H1 (cell line): ENCODE results near the gene CCDC71L.

Source experiments
- EP300 ChIP-seq, 2 experiments: IDR thresholded peaks; 1 replicate in 1 of 2; 2 replicates in 1 of 2; pipeline ENCODE4 v1.6.1; 2011 to 2012; ENCODE audit warnings: low read depth in 2 of 2, low read length in 2 of 2, mild to moderate bottlenecking in 2 of 2, borderline replicate concordance in 1 of 2, inconsistent platforms in 1 of 2, moderate library complexity in 1 of 2
- EZH2 ChIP-seq: fragments of 200-600 bp; sonication (generic); IDR thresholded peaks from 2 replicates; pipeline ENCODE4 v1.7.1; 2012; ENCODE audit warnings: low read depth, mild to moderate bottlenecking, moderate library complexity, low read length, inconsistent platforms; ENCODE audit not compliant: severe bottlenecking
- POLR2AphosphoS5 ChIP-seq: IDR thresholded peaks from 2 replicates; pipeline ENCODE4 v1.6.1; 2011; ENCODE audit warnings: low read depth, low read length
- RFX5 ChIP-seq: IDR thresholded peaks from 2 replicates; pipeline ENCODE4 v1.6.1; 2011; ENCODE audit warnings: low read depth, low read length, improper control_type of control experiment, borderline replicate concordance
- RNF2 ChIP-seq: fragments of 200-900, 300-1000 bp; sonication (generic); IDR thresholded peaks from 2 replicates; pipeline ENCODE4 v1.7.1; 2016; ENCODE audit warnings: borderline replicate concordance, low read depth, mild to moderate bottlenecking, antibody characterized with exemption, low read length; ENCODE audit not compliant: poor library complexity, severe bottlenecking; ENCODE audit errors: missing control alignments
- SIN3A ChIP-seq, 2 experiments: IDR thresholded peaks in 1 of 2; conservative IDR thresholded peaks in 1 of 2; 2 replicates each; pipeline ENCODE4 v1.6.1; 2011 to 2012; ENCODE audit warnings: low read length in 2 of 2, improper control_type of control experiment in 1 of 2, low read depth in 1 of 2, mild to moderate bottlenecking in 1 of 2

GRCh38 chr7:106657085-106657991, 3.6 kb downstream of the CCDC71L start:
- TF ChIP-seq RFX5: no peak
- no peak for TF ChIP-seq EZH2
- TF ChIP-seq SIN3A (conservative IDR thresholded peaks at IDR 0.05 in 1 of 2, IDR thresholded peaks at IDR 0.05 in 1 of 2; ENCODE audit: low read depth in 1 of 2, low read length in 2 of 2): no peak
- no peak for TF ChIP-seq POLR2AphosphoS5
- TF ChIP-seq EP300 (IDR thresholded peaks at IDR 0.05; ENCODE audit: borderline replicate concordance in 1 of 2, low read depth in 2 of 2, low read length in 2 of 2): no peak
- TF ChIP-seq RNF2: no peak
